HG02588 (cell line): ENCODE data around the gene EXT2.

Experiments
- ATAC-seq: cut with Tn5 transposase; IDR thresholded peaks from one replicate; pipeline ENCODE4 v1.9.1; 2021; ENCODE audit warnings: mild to moderate bottlenecking, moderate library complexity; ENCODE audit not compliant: unreplicated experiment

The EXT2 gene

GRCh38 chr11:44162004-44162403, 66.5 kb downstream of the EXT2 start:
- no peak for ATAC-seq

- ATAC-seq = no peak
Measured at GRCh38 chr11:44162662-44163061, 67.2 kb downstream of the EXT2 start.

GRCh38 chr11:44165432-44165831, 70.0 kb downstream of the EXT2 start:
- no peak for ATAC-seq

- ATAC-seq = no peak
Measured at GRCh38 chr11:44167046-44167445, 71.6 kb downstream of the EXT2 start.

- no peak for ATAC-seq
Measured at GRCh38 chr11:44171518-44171917, 76.0 kb downstream of the EXT2 start.

GRCh38 chr11:44172966-44173365, 77.5 kb downstream of the EXT2 start:
- no peak for ATAC-seq

GRCh38 chr11:44174842-44175241, 79.4 kb downstream of the EXT2 start:
- ATAC-seq = no peak

- no peak for ATAC-seq
Measured at GRCh38 chr11:44176546-44177213, 81.2 kb downstream of the EXT2 start.

- no peak for ATAC-seq
Measured at GRCh38 chr11:44177905-44178304, 82.4 kb downstream of the EXT2 start.

GRCh38 chr11:44178381-44178780, 82.9 kb downstream of the EXT2 start:
- ATAC-seq = no peak

GRCh38 chr11:44179173-44179572, 83.7 kb downstream of the EXT2 start:
- no peak for ATAC-seq

- no peak for ATAC-seq
Measured at GRCh38 chr11:44180107-44180506, 84.6 kb downstream of the EXT2 start.

GRCh38 chr11:44185522-44185921, 90.0 kb downstream of the EXT2 start:
- no peak for ATAC-seq

GRCh38 chr11:44186321-44186930, 90.9 kb downstream of the EXT2 start:
- no peak for ATAC-seq

GRCh38 chr11:44188643-44189042, 93.2 kb downstream of the EXT2 start:
- ATAC-seq = no peak

- no peak for ATAC-seq
Measured at GRCh38 chr11:44189986-44190882, 94.8 kb downstream of the EXT2 start.

GRCh38 chr11:44190883-44191230, 95.4 kb downstream of the EXT2 start:
- ATAC-seq = no peak

GRCh38 chr11:44191322-44192016, 96.0 kb downstream of the EXT2 start:
- ATAC-seq = no peak

GRCh38 chr11:44192017-44192385, 96.5 kb downstream of the EXT2 start:
- no peak for ATAC-seq

- ATAC-seq = no peak
Measured at GRCh38 chr11:44192462-44193100, 97.1 kb downstream of the EXT2 start.

GRCh38 chr11:44193856-44194255, 98.4 kb downstream of the EXT2 start:
- ATAC-seq = no peak
